ENCODE measurements around the gene PRR23B. TPM values are rescaled to one million over a fixed set of nuclear protein-coding genes. Genes with fewer than 3 reads are reported as not detected.
A peak's percentile ranks its signal among the peaks of the same experiment; 100 is the strongest.

Gene PRR23B
- polyA plus RNA-seq, 2 of the 4 experiments (the other 2 are of a cell fraction): not detected

DNA sequence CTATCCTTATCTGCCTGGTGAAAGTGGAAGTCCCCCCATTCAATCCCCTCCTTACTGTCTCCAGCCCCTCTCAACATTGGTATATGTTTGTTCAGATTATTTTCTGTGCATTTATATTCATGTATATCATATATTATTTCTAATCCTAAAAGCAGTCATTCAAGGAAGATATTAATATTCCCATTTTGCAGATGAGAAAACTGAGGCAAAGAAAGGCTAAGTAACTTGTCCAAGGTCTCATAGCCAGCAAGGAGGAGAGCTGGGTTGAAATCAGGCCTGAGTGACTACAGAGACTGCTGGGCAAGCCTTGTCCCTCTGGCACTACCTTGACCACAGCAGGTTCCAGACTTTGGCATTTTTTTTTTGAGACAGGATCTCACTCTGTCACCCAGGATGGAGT, 44.7 kb downstream of the PRR23B start:
- ATAC-seq (no peak), FAIRE-seq (no peak), DNase-seq (ENCODE audit: low read depth in 1 of 2, low spot score in 1 of 2) (no peak)
- no peak overlapping the region for H3K27ac ChIP-seq
- TF ChIP-seq ZNF302 (CRISPR knock-in tag; IDR thresholded peaks at IDR 0.05) (no peak), RAD21 (conservative IDR thresholded peaks at IDR 0.05 in 1 of 2, IDR thresholded peaks at IDR 0.05 in 1 of 2) (no peak), KDM5A (IDR thresholded peaks at IDR 0.05) (no peak), SMC3 (IDR thresholded peaks at IDR 0.05) (no peak), RARB (CRISPR knock-in tag; IDR thresholded peaks at IDR 0.05) (no peak), CEBPB (IDR thresholded peaks at IDR 0.05) (no peak), ESRRA (IDR thresholded peaks at IDR 0.05; ENCODE audit: borderline replicate concordance, low read length) (no peak)
- H3K4me1 ChIP-seq: peaks cover 6% of the 10 kb centered on the region; the same call in 2 of the 3 replicates
- no peak overlapping the region for H3K4me3 ChIP-seq
- H3K9me3 ChIP-seq: no peaks in the 10 kb centered on the region
- CTCF ChIA-PET: no interaction called here
- H3K4me2 ChIP-seq: no peak overlapping the region
- POLR2A ChIA-PET: no interaction called here

DNA sequence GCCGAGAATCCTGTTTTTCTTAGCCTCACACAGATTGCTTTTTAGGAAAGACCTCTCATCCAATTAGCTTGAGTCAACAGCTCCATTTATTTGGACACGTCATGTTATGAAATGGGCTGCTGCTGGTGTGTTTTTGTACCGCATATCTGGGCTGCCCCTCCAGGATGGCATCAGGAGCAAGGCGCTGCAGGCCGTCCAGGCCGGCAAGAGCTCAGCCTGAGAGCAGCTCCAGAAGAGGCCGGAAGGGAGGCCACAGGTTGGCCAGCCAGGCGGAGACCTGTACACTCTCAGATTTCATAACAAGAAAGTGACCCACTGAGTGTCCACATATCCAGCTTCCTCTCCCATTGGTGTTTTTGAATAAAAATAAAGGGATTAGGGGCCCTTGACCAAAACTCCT, 45.4 kb downstream of the PRR23B start:
- ATAC-seq: no peak

DNA sequence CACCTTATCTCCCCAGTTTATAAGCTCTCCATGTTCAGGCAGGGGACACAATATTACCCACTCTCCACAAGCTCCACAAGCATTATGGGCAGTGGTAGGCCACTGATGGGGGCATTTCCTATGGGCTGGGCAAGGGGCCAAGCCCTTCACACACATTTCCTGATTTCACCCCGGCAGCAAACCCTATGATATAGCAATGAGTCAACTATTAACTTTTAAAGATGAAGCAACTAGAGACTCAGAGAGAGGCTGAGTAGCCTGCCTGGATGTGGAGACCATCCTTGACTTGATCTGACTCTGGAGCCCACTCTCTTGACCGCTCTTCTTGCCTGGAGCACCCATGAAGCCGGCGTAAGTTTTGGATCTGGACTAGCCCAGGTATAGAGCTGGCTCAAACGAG, 46.3 kb downstream of the PRR23B start:
- H3K9me3 ChIP-seq: no peaks in the 10 kb centered on the region
- ATAC-seq (peak in 1 of 2 experiments; percentile 53; a peak in 2 of 6 replicates), DNase-seq (ENCODE audit: low read depth in 1 of 2, low spot score in 1 of 2) (no peak), FAIRE-seq (no peak)
- H3K4me1 ChIP-seq: peaks cover 6% of the 10 kb centered on the region; the same call in 2 of the 3 replicates
- no peak overlapping the region for H3K27ac ChIP-seq
- no peak overlapping the region for H3K4me3 ChIP-seq
- CTCF ChIA-PET: interaction anchor here (1.2 to 1.6 kb wide), 2 partner anchors 38 to 138 kb away, joined by 3 read pairs; no protein-coding TSS in a partner anchor
- peak overlapping the region; percentile 34; the same call in 2 of the 3 replicates for H3K4me2 ChIP-seq
- POLR2A ChIA-PET: no interaction called here
- WGBS (ENCODE audit: missing lambda C conversion rate): 58% methylated on average over 5 of the region's 5 CpGs
- TF ChIP-seq POLR2A (IDR thresholded peaks at IDR 0.05; ENCODE audit: low read length) (no peak), FOSL2 (IDR thresholded peaks at IDR 0.05) (no peak), FOSL2 (CRISPR knock-in tag; IDR thresholded peaks at IDR 0.05) (no peak), NFE2L2 (conservative IDR thresholded peaks at IDR 0.05; ENCODE audit: low read length) (no peak), RARB (CRISPR knock-in tag; IDR thresholded peaks at IDR 0.05) (no peak), POLR2AphosphoS2 (conservative IDR thresholded peaks at IDR 0.05; ENCODE audit: low read length) (no peak)

More for the DNA sequence above, 45.4 kb downstream of the PRR23B start:
- CTCF ChIA-PET: interaction anchor here (1.1 to 1.6 kb wide), 2 partner anchors 41 to 137 kb away, joined by 3 to 4 read pairs; no protein-coding TSS in a partner anchor
- FAIRE-seq (no peak), DNase-seq (ENCODE audit: low read depth in 1 of 2, low spot score in 1 of 2) (no peak)
- TF ChIP-seq CHD2 (IDR thresholded peaks at IDR 0.05; ENCODE audit: low read length, partially characterized antibody): no peak
- no peak for TF ChIP-seq RCOR1 (IDR thresholded peaks at IDR 0.05; ENCODE audit: low read depth, low read length)
- TF ChIP-seq HOXA7 (CRISPR knock-in tag; IDR thresholded peaks at IDR 0.05): no peak
- TF ChIP-seq TFCP2L1 (CRISPR knock-in tag; IDR thresholded peaks at IDR 0.05): no peak
- no peak for TF ChIP-seq SREBF2 (IDR thresholded peaks at IDR 0.05)
- TF ChIP-seq SMC3 (IDR thresholded peaks at IDR 0.05): no peak
- no peak for TF ChIP-seq RAD21 (conservative IDR thresholded peaks at IDR 0.05 in 1 of 2, IDR thresholded peaks at IDR 0.05 in 1 of 2)
- TF ChIP-seq NFE2L2 (conservative IDR thresholded peaks at IDR 0.05; ENCODE audit: low read length): no peak
- no peak for TF ChIP-seq EHMT2 (IDR thresholded peaks at IDR 0.05; ENCODE audit: low read depth)
- TF ChIP-seq, protein P1, sequence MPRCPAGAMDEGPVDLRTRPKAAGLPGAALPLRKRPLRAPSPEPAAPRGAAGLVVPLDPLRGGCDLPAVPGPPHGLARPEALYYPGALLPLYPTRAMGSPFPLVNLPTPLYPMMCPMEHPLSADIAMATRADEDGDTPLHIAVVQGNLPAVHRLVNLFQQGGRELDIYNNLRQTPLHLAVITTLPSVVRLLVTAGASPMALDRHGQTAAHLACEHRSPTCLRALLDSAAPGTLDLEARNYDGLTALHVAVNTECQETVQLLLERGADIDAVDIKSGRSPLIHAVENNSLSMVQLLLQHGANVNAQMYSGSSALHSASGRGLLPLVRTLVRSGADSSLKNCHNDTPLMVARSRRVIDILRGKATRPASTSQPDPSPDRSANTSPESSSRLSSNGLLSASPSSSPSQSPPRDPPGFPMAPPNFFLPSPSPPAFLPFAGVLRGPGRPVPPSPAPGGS (IDR thresholded peaks at IDR 0.05): no peak
- no peak for TF ChIP-seq RFX5 (IDR thresholded peaks at IDR 0.05)
- TF ChIP-seq NPAS2 (CRISPR knock-in tag; IDR thresholded peaks at IDR 0.05; ENCODE audit: borderline replicate concordance): no peak
- TF ChIP-seq ESRRA (IDR thresholded peaks at IDR 0.05; ENCODE audit: borderline replicate concordance, low read length): no peak
- no peak for TF ChIP-seq FOSL2 (IDR thresholded peaks at IDR 0.05)
- TF ChIP-seq FOSL2 (CRISPR knock-in tag; IDR thresholded peaks at IDR 0.05): no peak
- no peak for TF ChIP-seq JUNB (IDR thresholded peaks at IDR 0.05)
- TF ChIP-seq JUN (IDR thresholded peaks at IDR 0.05): no peak
- TF ChIP-seq, protein P2, sequence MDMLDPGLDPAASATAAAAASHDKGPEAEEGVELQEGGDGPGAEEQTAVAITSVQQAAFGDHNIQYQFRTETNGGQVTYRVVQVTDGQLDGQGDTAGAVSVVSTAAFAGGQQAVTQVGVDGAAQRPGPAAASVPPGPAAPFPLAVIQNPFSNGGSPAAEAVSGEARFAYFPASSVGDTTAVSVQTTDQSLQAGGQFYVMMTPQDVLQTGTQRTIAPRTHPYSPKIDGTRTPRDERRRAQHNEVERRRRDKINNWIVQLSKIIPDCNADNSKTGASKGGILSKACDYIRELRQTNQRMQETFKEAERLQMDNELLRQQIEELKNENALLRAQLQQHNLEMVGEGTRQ (IDR thresholded peaks at IDR 0.05): no peak
- no peak for TF ChIP-seq RARB (CRISPR knock-in tag; IDR thresholded peaks at IDR 0.05)
- no peak for TF ChIP-seq GATA3 (IDR thresholded peaks at IDR 0.05; ENCODE audit: borderline replicate concordance)
- Histone ChIP-seq H3K9me3 (no peaks in the 10 kb centered on the region), H3K4me2 (no peak overlapping the region), H3K4me3 (no peak overlapping the region), H3K27ac (no peak overlapping the region), H3K4me1 (peaks cover 6% of the 10 kb centered on the region; the same call in 2 of the 3 replicates)
- POLR2A ChIA-PET: no interaction called here
- WGBS (ENCODE audit: missing lambda C conversion rate): 90% methylated on average over 8 of the region's 8 CpGs
